ENCODE data around the gene PTPRN. TPM values are rescaled to one million over a fixed set of nuclear protein-coding genes. Genes with fewer than 3 reads are reported as not detected.
"Not testable (repeated sequence)": the region's sequence is repeated elsewhere in the genome, so short reads cannot be mapped to it uniquely, and the experiment has no call there.

Gene PTPRN
- total RNA-seq, 1 donor from 2014 or later: 0.60 TPM

DNA sequence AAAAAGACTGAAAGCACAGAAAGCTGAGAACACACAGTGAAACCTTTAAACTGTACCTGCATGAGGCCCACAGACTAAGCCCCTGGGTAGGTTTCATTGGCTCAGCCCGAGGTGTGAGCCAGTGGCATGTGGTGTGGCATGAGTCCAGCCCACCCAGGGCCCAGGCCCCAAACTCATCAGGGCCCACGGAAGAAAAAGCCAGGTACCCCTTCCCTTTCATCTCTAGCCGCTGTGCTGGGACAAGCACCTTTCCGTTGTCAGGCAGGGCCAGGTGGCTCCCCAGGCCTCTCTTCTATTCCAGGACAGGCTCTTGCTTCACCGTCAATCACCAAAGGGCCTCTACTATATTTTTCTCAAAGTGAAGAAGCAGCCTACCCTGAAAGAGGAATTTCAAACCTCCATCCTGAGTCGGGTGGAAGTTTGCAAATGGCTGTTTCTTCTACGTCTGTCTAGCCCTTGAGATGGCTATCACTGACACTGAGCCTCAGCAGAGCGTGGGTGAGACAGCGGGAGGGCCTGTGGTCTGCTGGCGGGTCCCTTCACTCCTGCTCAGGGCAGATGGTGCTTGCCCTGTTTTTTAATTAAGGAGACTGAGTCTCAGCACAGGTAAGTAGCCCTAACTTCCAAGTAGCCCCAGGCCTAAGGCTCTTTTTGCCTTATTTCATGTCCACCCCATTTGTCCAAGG lies 21.5 kb downstream of the PTPRN start:
- no peak overlapping the region for H3K27ac Mint-ChIP-seq
- no peak for TF ChIP-seq EZH2 (IDR thresholded peaks at IDR 0.05)
- TF ChIP-seq, protein P1, sequence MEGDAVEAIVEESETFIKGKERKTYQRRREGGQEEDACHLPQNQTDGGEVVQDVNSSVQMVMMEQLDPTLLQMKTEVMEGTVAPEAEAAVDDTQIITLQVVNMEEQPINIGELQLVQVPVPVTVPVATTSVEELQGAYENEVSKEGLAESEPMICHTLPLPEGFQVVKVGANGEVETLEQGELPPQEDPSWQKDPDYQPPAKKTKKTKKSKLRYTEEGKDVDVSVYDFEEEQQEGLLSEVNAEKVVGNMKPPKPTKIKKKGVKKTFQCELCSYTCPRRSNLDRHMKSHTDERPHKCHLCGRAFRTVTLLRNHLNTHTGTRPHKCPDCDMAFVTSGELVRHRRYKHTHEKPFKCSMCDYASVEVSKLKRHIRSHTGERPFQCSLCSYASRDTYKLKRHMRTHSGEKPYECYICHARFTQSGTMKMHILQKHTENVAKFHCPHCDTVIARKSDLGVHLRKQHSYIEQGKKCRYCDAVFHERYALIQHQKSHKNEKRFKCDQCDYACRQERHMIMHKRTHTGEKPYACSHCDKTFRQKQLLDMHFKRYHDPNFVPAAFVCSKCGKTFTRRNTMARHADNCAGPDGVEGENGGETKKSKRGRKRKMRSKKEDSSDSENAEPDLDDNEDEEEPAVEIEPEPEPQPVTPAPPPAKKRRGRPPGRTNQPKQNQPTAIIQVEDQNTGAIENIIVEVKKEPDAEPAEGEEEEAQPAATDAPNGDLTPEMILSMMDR (IDR thresholded peaks at IDR 0.05): no peak
- TF ChIP-seq EZH2phosphoT487 (IDR thresholded peaks at IDR 0.05): no peak
- Histone ChIP-seq H3K27ac (no peak overlapping the region), H3K27me3 (no peaks in the 10 kb centered on the region), H3K9ac (no peak overlapping the region), H3K79me2 (ENCODE audit: low read depth) (no peaks in the 10 kb centered on the region), H4K20me1 (ENCODE audit: low read depth) (no peaks in the 10 kb centered on the region), H3K4me2 (no peak overlapping the region), H3K4me3 (no peak overlapping the region), H3F3A (ENCODE audit: low read depth) (no peaks in the 10 kb centered on the region), H3K4me1 (peaks cover 5% of the 10 kb centered on the region), H2AFZ (replicated peaks) (no peak overlapping the region), H3K9me3 (ENCODE audit: low read depth) (no peaks in the 10 kb centered on the region), H3K36me3 (no peaks in the 10 kb centered on the region)
- H3K36me3 Mint-ChIP-seq: peaks cover 4% of the 10 kb centered on the region
- H3K4me3 Mint-ChIP-seq: peak overlapping the region; percentile 46
- peaks cover 4% of the 10 kb centered on the region for H3K4me1 Mint-ChIP-seq
- H3K9me3 Mint-ChIP-seq: no peaks in the 10 kb centered on the region
- H3K27me3 Mint-ChIP-seq (ENCODE audit: insufficient read depth, low read depth): peaks cover 9% of the 10 kb centered on the region
- DNase-seq (ENCODE audit: low spot score): no peak

DNA sequence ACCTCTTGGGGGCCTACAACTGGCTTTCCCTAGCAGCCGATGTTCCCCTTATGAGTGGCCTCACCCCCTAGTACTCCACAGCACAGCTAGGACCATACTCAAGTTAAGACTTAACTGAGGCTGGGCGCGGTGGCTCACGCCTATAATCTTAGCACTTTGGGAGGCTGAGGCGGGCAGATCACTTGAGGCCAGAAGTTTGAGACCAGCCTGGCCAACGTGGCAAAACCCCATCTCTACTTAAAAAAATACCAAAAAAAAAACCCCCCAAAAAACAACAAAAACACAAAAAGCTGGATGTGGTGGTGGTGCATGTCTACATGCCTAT lies 22.1 kb downstream of the PTPRN start:
- H2AFZ ChIP-seq (replicated peaks); H3K27me3 ChIP-seq; H3K36me3 Mint-ChIP-seq; H3K9me3 Mint-ChIP-seq; H3K36me3 ChIP-seq; H3K9ac ChIP-seq; H3K4me3 ChIP-seq; DNase-seq (ENCODE audit: low spot score); H3K4me1 Mint-ChIP-seq; H3K79me2 ChIP-seq (ENCODE audit: low read depth); H3F3A ChIP-seq (ENCODE audit: low read depth); H3K4me2 ChIP-seq; H3K4me1 ChIP-seq; H3K27ac Mint-ChIP-seq; H4K20me1 ChIP-seq (ENCODE audit: low read depth); H3K27me3 Mint-ChIP-seq (ENCODE audit: insufficient read depth, low read depth); H3K27ac ChIP-seq; H3K9me3 ChIP-seq (ENCODE audit: low read depth): not testable (repeated sequence)
- peak overlapping the region; percentile 46 for H3K4me3 Mint-ChIP-seq

DNA sequence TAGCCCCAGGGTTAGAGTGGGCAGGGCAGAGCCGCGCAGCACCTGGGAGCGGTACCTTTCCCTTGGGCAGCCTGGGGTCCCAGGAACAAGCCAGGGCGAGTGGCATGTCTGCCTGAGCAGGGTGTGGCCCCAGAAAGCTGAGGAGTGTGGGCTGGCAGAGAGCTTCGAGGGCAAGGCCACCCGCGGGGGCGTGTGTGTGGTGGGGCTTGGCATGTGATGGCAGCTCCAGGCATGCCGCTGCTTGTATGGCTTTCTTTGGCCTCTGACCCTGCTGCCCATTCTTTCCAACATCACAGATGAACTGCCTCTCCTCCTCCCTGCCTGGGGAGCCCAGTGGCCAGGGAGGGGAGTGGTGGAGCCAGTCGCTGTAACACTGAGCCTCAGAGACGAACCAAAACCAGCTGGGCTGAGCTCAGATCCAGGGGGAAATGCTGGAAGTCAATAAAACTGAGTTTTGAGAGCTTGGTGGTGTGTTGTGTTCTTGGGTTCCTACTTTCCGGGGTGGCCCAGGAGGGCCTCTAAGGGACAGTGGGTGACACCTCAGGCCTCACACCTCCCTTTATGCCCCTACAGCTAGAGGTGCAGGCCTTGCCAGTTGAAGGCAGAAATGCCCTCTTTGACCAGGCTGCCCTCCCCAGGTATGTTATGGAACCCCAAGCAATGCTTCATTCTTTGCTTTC lies 22.6 kb downstream of the PTPRN start:
- peaks cover 4% of the 10 kb centered on the region for H3K4me1 Mint-ChIP-seq
- peak overlapping the region; percentile 22 for H3K4me3 Mint-ChIP-seq
- H3K4me2 ChIP-seq: no peak overlapping the region
- peaks cover 7% of the 10 kb centered on the region for H3K36me3 Mint-ChIP-seq
- H2AFZ ChIP-seq (replicated peaks): no peak overlapping the region
- no peaks in the 10 kb centered on the region for H3F3A ChIP-seq (ENCODE audit: low read depth)
- no peak overlapping the region for H3K27ac Mint-ChIP-seq
- no peaks in the 10 kb centered on the region for H4K20me1 ChIP-seq (ENCODE audit: low read depth)
- H3K27me3 ChIP-seq: no peaks in the 10 kb centered on the region
- no peak overlapping the region for H3K9ac ChIP-seq
- H3K9me3 Mint-ChIP-seq: no peaks in the 10 kb centered on the region
- H3K9me3 ChIP-seq (ENCODE audit: low read depth): no peaks in the 10 kb centered on the region
- H3K4me1 ChIP-seq: peaks cover 5% of the 10 kb centered on the region
- H3K27ac ChIP-seq: no peak overlapping the region
- no peak for DNase-seq (ENCODE audit: low spot score)
- H3K79me2 ChIP-seq (ENCODE audit: low read depth): no peaks in the 10 kb centered on the region
- H3K27me3 Mint-ChIP-seq (ENCODE audit: insufficient read depth, low read depth): peaks cover 9% of the 10 kb centered on the region
- no peaks in the 10 kb centered on the region for H3K36me3 ChIP-seq
- no peak overlapping the region for H3K4me3 ChIP-seq
- no peak for TF ChIP-seq EZH2phosphoT487 (IDR thresholded peaks at IDR 0.05)
- TF ChIP-seq EZH2 (IDR thresholded peaks at IDR 0.05): no peak
- TF ChIP-seq, protein P1 (IDR thresholded peaks at IDR 0.05): no peak

GRCh38 chr2:219285894-219286425 lies 23.2 kb downstream of the PTPRN start:
- peak; percentile 84 for DNase-seq (ENCODE audit: low spot score)
- Histone ChIP-seq H3K4me3 (no peak overlapping the region), H3K4me2 (no peak overlapping the region), H3K27ac (no peak overlapping the region), H3K36me3 (no peaks in the 10 kb centered on the region), H2AFZ (replicated peaks) (no peak overlapping the region), H3K9ac (no peak overlapping the region), H3F3A (ENCODE audit: low read depth) (no peaks in the 10 kb centered on the region), H3K27me3 (no peaks in the 10 kb centered on the region), H3K4me1 (peaks cover 5% of the 10 kb centered on the region), H3K79me2 (ENCODE audit: low read depth) (no peaks in the 10 kb centered on the region), H3K9me3 (ENCODE audit: low read depth) (no peaks in the 10 kb centered on the region), H4K20me1 (ENCODE audit: low read depth) (no peaks in the 10 kb centered on the region)
- no peak for TF ChIP-seq EZH2 (IDR thresholded peaks at IDR 0.05)
- TF ChIP-seq EZH2phosphoT487 (IDR thresholded peaks at IDR 0.05): no peak
- TF ChIP-seq, protein P1 (IDR thresholded peaks at IDR 0.05): no peak
- peaks cover 7% of the 10 kb centered on the region for H3K36me3 Mint-ChIP-seq
- peak overlapping the region; percentile 22 for H3K4me3 Mint-ChIP-seq
- peaks cover 11% of the 10 kb centered on the region for H3K4me1 Mint-ChIP-seq
- no peaks in the 10 kb centered on the region for H3K9me3 Mint-ChIP-seq
- peak overlapping the region; percentile 18 for H3K27ac Mint-ChIP-seq
- H3K27me3 Mint-ChIP-seq (ENCODE audit: insufficient read depth, low read depth): peaks cover 9% of the 10 kb centered on the region

Data from neural progenitor cell (in vitro differentiated cells).